GM21360 (cell line): ENCODE data around the gene RPS6KB2.

Source experiments
- ATAC-seq: cut with Tn5 transposase; IDR thresholded peaks from one replicate; pipeline ENCODE4 v1.9.1; 2021; ENCODE audit warnings: mild to moderate bottlenecking, moderate library complexity; ENCODE audit not compliant: unreplicated experiment

RPS6KB2 gene

DNA sequence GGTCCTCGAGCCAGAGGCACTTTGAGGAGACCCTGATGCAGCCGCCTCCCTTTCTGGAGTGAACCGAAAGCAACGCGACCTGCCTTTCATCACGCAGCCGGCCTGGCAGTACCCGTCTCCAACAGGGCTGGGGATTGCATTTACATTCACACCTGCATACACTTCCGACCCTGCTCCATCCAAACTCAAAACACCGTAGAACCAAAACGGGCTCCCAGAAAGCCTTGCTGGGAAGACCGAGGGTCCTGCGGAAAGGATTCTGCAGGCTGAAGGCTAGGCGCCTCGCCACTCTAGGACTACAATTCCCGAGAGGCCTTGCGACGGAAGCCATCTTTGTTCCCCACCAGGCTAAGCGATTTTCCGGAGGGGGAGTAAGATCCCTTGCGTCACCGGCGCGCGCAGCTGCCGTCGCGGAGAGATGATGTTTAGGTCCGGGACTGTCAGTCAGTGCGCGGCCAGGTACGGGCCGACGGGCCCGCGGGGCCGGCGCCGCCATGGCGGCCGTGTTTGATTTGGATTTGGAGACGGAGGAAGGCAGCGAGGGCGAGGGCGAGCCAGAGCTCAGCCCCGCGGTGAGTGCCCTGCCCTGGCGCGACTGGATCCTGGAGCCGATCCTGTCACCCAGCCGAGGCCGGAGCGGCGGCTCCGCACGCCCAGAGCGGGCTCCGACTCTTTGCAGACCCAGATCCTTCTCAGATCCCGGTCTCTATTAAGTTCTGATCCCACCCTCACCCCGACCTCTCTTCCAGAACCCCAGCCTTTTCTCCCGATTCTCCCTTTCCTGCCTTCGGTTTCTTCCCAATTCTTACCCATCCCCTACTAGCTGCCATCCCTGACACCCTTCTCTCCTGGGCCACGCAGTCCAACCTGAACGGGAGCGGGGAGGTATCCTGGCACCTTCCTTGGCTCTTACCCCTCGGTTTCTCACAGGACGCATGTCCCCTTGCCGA is at the start of gene RPS6KB2:
Gene RPS6KB2, plus strand, starts transcription at position 443 of the 950 bp plus-strand sequence. Its CDS starts 52 bp downstream, at position 495.
- ATAC-seq, result peak; percentile 76

DNA sequence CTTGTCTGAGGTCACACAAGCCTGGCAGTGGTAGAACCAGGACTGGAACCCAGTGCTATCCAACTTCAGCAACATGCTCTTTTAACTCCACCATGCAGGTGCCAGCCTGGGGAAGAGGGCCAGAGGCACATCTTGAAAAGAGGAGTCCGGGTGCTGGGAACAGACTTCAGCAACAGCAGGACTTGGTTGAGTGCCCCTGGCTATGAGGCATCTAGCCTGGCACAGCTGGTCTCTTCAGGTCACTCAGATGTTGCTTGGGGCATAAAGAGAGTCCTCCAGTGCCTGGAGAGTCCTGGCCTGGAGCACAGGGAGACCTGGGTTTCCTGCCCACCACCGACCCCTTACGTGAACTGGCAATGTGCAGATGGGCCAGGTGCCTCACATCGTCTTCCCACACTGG is 49.8 kb upstream of the RPS6KB2 start:
- no peak for ATAC-seq

DNA sequence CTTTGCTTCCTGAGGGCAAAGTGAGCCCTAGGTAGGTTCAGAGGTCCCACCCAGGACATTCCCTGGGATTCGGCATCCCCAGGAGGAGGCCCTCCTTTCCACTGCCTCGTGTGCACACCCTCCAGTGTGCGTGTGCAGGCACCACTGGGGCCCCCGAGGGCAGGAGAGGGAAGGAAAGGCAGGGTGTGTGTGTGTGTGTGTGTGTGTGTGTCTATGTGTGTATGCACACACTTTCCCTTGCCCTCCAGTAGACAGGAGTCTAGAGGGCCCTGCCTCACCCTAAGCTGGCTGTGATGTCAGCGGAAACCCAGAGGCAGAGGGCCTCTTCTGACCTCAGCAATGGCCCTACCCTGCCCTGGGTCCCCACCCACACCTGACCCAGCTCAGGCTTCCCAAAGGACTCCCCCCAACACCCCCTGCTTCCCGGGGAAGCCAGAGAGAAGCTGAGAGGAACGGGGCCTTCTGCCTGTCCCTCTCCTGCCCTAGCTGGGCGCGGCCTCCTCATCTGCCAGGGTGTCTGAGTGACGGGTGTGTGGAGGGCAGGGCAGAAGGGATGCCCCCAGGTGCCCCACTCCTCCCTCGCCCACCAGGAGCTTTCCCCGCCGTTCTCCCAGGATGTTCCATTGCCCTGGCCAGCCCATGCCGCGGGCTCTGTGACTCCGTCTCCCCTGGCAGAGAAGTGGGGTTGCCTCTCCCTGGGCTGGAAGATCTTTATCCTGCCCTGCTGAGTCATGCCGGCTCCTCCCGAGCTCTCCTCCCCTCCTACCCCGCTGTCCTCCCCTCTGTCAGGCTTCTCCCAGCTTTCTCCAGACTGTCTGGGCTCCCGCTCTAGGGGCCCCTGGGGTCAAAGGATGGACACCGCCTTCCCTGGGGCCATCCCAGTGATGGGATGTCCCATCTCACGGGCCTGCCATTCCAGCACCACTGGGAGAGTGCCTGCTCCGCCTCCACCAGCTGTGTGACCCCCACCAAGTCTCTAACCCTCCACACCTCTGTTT is 48.9 kb upstream of the RPS6KB2 start:
- no peak for ATAC-seq

DNA sequence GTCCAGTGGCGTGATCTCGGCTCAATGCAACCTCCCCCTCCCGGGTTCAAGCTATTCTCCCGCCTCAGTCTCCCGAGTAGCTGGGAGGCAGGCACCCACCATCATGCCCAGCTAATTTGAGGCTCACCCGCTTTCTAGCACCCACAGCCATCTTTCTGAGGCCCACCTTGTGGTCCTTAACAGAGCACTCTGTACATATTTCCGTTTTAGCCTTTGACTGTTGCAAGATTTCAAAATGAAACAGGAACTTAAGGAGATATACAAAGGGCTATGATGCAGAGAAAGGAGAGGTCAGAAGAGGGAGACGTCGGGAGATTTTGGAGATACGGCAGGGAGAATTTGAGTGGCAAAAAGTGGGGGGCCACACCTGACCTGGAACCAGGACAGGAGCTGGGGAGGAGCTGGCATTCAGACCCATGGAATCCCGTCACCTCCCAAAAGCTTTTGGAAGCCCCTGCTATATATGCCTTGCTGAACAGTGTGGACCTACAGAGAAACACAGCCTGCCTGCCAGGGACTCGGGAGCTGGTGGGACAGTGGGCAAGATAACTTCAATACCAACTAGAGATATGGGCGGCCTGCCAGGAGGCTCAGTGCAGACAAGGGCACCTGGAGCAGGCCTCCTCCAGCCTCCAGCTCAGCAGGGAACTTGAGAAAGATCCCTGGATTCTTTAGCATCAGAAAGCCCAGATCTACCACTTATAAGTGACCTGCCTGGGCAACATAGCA is 46.9 kb upstream of the RPS6KB2 start:
- ATAC-seq, result no peak

DNA sequence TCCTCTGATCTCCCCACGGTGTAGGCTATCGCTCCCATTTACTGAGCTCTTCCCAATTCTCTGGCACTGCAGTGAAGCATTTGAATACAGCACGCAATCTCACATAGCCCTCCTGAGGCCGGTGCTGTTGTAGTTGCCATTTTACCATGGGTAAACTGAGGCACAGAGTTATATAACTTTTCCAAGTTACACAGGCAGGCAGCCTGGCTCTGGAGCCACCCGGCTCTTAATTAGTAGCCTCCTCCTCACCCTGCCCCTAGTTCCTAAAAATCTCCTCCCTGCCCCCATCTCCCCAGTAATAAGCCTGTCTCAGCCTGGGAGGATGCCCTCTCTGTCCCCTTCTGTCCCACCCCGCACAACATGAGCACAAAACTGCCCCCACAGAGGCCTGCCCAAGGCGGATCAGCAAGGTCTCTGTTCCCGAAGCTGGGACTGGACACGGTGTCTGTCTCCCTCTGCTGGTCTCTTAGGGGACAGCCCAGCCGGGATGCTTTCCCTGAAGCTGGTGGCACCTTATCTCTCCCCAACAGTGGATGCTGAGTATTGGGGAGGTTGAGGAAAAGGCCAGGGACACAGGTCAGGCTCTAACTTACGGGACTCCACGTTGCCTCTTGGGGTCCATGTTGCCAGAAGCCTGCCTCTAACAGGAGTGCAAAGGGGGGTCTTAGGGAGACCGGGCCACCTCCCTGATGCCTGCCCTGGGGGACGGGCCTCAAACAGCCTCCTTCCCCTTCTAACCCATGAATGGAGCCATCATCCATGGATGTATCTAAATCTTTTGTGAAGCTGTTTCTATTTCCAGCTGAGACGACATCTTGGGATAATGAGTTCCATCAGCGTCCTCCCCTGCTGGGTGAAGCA is 45.8 kb upstream of the RPS6KB2 start:
- ATAC-seq, result no peak

DNA sequence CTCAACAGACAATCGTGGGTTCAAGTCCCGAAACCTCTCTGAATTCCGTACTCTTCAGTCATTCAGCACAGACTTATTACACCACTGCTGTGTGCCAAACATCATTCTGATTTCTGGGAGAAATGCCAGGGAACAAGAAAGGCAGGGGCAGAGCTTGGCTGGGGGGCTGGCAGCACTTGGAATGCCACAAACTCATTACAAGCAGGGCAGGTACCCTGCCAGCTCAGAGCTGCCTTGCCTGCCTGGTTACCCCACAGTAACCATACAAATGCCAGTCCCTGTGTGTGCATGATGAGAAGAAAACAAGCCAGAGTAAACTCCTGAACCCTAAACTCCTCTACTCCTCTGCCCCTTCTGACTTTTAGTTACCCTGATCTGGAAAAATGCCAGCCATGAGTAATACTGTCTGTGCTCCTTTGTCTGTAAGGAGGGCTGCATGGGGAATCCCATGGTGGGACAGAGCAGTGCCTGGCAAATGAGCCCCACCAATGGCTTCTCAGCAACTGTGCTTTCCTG is 43.4 kb upstream of the RPS6KB2 start:
- no peak for ATAC-seq

DNA sequence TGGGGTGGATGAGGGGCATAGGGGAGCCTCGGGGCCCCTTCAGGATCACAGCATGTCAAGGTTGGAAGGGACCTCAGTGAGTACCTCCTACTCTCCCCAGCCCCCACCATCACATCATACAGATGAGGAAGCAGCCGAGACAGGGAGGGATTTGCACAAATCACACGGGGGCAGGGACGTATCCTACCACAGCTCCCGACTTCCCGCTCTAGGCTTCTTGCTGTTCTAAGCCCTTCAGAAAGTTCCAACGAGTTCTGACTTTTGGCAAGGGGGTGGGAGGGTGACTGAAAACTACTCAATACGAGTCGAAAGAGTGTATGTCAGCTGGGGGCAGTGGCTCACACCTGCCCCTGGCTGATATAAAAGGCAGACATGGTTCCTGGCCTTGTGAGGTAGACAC is 41.2 kb upstream of the RPS6KB2 start:
- ATAC-seq, result no peak

DNA sequence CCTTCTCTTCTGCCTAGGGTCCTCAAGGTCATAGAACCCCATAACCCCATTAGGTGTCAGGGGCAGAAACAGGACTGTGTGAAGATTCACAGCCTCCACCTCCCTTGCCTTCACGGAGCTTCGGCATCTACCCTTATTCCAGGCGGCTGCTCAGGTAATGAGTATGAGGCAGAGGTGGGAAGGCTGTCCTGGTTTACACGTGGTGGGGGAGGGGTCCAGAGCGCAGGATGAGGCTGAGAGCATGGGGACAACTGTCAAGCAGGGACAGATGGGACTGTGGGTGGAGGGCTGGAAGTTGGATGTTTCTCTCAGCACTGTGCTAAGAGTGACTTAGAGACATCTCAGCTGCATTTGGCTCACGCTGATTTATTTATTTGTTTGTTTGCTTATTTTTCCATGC is 40.8 kb upstream of the RPS6KB2 start:
- no peak for ATAC-seq

DNA sequence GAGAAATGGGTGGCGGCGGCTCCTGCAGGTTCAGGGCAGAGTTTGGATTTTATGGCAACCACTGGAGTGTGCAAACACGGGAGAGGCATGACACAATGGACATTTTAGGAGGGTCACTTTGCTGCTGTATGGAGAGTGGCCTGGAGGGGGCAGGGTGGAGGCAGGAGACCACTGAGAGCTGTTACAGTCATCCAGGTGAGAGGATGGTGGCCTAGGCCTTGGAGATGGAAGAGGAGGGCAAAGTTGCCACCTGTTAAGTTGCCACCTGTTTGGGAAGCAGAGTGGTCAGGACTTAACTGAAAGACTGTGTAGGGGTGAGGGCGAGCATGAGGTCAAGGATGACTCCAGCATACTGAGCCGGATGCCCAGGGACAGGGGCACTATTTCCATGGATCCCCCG is 38.8 kb upstream of the RPS6KB2 start:
- ATAC-seq, result no peak

DNA sequence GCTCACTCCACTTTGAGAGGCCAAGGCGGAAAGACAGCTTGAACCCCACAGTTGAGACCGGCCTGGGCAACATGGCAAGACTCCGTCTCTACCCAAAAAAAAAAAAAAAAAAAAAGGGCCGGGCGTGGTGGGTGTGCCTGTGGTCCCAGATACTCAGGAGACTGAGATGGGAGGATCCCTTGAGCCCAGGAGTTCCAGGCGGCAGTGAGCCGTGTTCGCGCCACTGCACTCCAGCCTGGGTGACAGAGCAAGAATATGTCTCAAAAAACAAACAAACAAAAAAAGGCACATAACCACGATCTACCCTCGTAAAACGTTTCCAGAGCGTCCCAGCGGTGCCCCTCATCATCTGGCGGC is 37.4 kb upstream of the RPS6KB2 start:
- no peak for ATAC-seq

DNA sequence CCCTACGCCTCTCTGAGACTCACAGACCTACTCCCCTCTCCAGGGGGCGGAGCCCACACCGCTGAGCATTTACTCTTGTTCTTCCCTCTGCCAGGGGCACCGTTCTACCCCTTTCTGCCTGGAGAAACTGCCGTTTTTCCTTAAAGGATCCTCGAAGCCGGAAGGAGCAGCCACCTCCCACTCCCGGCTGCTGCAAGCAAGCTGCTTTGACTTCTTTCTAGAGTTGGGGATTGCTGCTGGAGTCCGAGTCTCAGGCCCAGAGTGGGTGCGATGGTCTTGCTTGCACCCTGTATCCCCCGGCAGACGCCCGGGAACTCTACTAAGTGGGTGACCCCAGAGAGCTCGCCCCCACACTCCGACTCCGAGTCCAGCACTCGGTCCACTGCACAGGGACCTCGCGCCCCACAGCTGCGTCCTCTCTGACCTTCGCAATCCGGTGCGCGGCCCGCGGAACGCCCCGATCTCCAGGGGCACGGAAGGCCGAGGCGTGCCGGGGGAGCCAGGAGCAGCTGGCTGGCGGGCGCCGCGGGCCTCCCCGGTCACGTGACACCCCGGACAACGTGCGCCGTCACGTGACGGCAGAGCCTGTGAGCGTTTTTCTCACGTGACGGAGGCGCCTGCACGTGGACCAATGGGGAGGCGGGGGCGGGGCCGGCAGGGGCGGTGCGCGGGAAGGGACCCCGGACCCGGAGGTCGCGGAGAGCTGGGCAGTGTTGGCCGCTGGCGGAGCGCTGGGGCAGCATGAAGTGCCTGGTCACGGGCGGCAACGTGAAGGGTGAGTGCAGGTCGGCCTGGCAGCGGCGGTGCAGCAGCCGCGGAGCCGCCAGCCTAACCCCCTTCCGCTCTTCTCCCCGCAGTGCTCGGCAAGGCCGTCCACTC is 36.8 kb upstream of the RPS6KB2 start, which contains the start of gene RAD9A:
Gene RAD9A, plus strand, starts transcription at position 683 of the 879 bp plus-strand sequence. Its CDS starts 59 bp downstream, at position 742.
- ATAC-seq, result peak; percentile 50

DNA sequence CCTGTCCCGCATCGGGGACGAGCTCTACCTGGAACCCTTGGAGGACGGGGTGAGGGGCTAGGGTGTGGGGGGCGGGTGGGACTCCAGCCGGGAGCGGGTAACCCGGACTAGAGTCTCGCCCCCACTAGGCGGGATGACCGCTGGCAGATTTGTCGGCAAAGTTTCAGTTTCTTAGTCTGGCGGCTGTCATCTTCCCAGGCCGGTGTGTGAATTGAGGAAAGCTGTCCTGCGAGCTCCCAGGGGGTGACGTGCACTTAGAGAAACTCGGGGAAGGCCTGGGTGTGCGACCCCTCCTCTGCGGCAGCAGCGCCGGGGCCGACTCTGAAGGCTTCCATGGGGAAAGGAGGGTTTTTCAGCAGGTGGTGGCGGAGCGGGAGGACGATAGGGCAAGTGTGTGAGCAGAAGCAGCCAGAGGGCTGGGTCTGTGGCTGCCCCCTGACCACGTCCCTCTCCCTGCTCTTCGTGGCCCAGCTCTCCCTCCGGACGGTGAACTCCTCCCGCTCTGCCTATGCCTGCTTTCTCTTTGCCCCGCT is 36.0 kb upstream of the RPS6KB2 start:
- ATAC-seq, result peak; percentile 10

DNA sequence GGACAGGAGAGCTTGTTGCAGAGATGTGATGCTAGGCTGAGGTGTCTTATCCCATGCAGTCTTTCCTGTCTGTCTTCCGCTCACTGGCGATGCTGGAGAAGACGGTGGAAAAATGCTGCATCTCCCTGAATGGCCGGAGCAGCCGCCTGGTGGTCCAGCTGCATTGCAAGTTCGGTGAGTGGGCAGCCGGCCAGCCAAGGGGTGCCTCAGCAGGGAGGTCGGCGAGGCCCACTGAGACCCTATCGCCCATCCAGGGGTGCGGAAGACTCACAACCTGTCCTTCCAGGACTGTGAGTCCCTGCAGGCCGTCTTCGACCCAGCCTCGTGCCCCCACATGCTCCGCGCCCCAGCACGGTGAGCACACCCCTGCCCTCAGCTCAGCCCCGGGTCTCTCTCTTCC is 34.9 kb upstream of the RPS6KB2 start:
- ATAC-seq, result no peak

DNA sequence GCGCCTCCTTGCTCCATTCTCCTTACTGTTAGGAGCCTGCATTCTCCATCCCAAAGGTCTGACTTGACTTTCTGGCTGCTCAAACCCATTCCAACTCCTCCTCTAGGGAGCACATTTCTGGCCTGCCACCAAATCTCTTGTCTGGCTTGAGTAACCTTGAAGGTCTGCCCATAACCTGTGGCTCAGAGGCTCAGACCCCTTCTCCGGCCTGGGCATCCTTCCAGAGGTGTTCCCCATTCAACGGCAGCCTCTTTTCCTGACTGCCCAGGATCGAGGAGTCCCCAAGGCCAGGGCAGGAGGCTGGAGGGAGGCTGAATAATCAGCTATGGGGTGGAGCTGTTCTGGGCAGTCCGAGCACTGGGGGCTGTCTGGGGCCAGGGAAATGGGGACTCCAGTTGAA is 34.3 kb upstream of the RPS6KB2 start:
- ATAC-seq, result no peak

DNA sequence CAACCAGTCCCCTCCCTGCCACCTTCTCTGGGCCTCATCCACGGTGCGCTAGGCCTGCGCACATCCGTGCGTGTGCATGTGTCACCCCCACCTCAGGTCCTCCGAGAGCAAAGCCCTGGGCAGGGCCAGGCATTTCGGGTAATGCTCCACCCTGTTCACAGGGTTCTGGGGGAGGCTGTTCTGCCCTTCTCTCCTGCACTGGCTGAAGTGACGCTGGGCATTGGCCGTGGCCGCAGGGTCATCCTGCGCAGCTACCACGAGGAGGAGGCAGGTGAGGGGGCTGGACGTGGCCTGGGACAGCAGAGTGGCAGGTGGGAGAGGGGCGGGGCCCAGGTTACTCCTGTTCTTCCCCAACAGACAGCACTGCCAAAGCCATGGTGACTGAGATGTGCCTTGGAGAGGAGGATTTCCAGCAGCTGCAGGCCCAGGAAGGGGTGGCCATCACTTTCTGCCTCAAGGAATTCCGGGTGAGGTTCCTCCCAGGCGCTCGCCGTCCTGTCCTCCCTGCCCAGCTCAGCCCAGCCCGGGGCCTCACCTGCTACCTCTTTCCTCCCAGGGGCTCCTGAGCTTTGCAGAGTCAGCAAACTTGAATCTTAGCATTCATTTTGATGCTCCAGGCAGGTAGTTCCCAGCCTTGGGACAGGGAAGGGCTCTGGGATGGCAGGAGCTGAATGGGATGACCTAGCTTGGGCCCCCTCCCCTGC is 32.6 kb upstream of the RPS6KB2 start:
- no peak for ATAC-seq

DNA sequence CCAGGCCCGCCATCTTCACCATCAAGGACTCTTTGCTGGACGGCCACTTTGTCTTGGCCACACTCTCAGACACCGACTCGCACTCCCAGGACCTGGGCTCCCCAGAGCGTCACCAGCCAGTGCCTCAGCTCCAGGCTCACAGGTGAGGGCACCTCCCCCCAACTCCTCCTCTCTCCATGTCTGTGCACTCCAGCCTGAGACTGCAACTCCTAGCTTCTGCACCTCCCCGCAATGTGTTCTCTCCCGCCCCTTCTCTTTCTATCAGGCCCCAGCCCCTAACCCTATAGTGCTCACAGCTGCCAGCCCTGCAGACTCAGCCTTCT is 32.1 kb upstream of the RPS6KB2 start:
- ATAC-seq, result no peak

DNA sequence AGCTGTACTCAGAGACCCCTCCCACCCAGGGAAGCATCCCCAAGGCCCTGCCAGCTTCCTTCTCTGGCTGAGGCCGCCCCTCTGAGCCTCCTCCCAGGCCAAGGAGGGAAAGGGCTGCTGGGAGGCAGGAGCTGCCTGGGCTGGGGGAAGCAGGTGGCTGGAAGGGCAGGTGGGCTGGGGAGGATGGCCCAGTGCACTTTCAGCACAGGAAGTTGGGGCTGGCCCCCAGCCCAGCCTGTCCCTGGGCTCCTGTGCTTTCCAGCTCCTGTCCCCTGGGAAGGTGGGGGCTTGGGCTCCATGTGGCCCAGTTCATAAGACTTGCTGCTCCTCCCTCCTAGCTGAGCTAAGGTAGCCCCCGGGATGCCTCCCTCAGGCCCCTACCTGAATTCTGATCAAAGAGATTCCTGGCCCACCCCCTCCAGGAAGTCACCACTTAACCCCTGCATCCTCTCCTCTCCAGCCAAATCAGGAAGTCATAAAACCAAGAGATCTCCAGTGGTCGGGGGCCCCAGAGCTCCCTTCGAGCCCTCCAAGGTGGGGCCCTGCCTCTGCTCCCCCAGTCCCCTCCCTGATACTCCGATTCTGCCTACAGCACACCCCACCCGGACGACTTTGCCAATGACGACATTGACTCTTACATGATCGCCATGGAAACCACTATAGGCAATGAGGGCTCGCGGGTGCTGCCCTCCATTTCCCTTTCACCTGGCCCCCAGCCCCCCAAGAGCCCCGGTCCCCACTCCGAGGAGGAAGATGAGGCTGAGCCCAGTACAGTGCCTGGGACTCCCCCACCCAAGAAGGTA is 31.5 kb upstream of the RPS6KB2 start:
- ATAC-seq, result no peak
